WTC11 (cell line): ENCODE measurements around the gene TRIM5. TPM values are rescaled to one million over a fixed set of nuclear protein-coding genes. Genes with fewer than 3 reads are reported as not detected.

Experiments
- ATAC-seq: fragments of 200-7000 bp; cut with Tn5 transposase; 2 replicates; pipeline ENCODE4 v1.10.0; 2021; ENCODE audit warnings: mild to moderate bottlenecking, moderate library complexity
- CTCF ChIA-PET: fragments of 300-600 bp; sonication (Branson Sonifier 250); formaldehyde crosslinking; loops from one replicate; lab custom pipeline; 2021; ENCODE audit warnings: antibody characterized with exemption; lab: Charles Lee
- POLR2A ChIA-PET: fragments of 350-600 bp; sonication (Branson Sonifier 250); formaldehyde crosslinking; loops from one replicate; lab custom pipeline; 2021; ENCODE audit warnings: antibody characterized with exemption; lab: Charles Lee
- DNase-seq: peaks from one replicate; pipeline ENCODE4 v3.0.0; 2021; ENCODE audit warnings: low spot score
- H3K27ac Mint-ChIP-seq: 2 replicates; pipeline ENCODE4 v1.8.0; 2021; ENCODE audit warnings: mixed read lengths
- H3K27me3 Mint-ChIP-seq: 2 replicates; pipeline ENCODE4 v1.8.0; 2021; ENCODE audit warnings: low read depth, mild to moderate bottlenecking, moderate library complexity, mixed read lengths
- H3K36me3 Mint-ChIP-seq: 2 replicates; pipeline ENCODE4 v1.8.0; 2021; ENCODE audit warnings: mixed read lengths
- H3K4me1 Mint-ChIP-seq: 2 replicates; pipeline ENCODE4 v1.8.0; 2022; ENCODE audit warnings: mixed read lengths
- H3K4me3 Mint-ChIP-seq: 2 replicates; pipeline ENCODE4 v1.8.0; 2021; ENCODE audit warnings: mild to moderate bottlenecking, moderate library complexity, mixed read lengths
- H3K9me3 Mint-ChIP-seq: 2 replicates; pipeline ENCODE4 v1.8.0; 2021; ENCODE audit warnings: mixed read lengths
- ATF3 ChIP-seq: sonication (generic); formaldehyde crosslinking; conservative IDR thresholded peaks from 2 replicates; pipeline ENCODE4 v1.8.1; 2022; ENCODE audit warnings: mild to moderate bottlenecking, missing genetic modification reagents
- CDX4 ChIP-seq: fragments of 250-450 bp; sonication (Bioruptor Pico); IDR thresholded peaks from 2 replicates; pipeline ENCODE4 v1.9.0; 2021; ENCODE audit warnings: moderate library complexity, mild to moderate bottlenecking, inconsistent platforms, borderline replicate concordance
- CREM ChIP-seq: sonication (generic); formaldehyde crosslinking; IDR thresholded peaks from 2 replicates; pipeline ENCODE4 v1.8.1; 2022; ENCODE audit warnings: mild to moderate bottlenecking, missing genetic modification reagents, moderate library complexity
- CTCF ChIP-seq: fragments of 200-600 bp; IDR thresholded peaks from 2 replicates; pipeline ENCODE4 v1.8.0; 2022; ENCODE audit warnings: antibody characterized with exemption
- E2F4 ChIP-seq: sonication (generic); formaldehyde crosslinking; IDR thresholded peaks from 2 replicates; pipeline ENCODE4 v1.8.1; 2022; ENCODE audit warnings: low read depth, mild to moderate bottlenecking, moderate library complexity, missing genetic modification reagents, borderline replicate concordance
- GABPB1 ChIP-seq: sonication (generic); formaldehyde crosslinking; IDR thresholded peaks from 2 replicates; pipeline ENCODE4 v1.8.1; 2023; ENCODE audit warnings: mild to moderate bottlenecking, missing genetic modification reagents
- MAX ChIP-seq: sonication (generic); formaldehyde crosslinking; IDR thresholded peaks from 2 replicates; pipeline ENCODE4 v1.8.0; 2022; ENCODE audit warnings: mild to moderate bottlenecking, missing genetic modification reagents
- MXD4 ChIP-seq: fragments of 250-450 bp; sonication (Bioruptor Pico); IDR thresholded peaks from 2 replicates; pipeline ENCODE4 v1.8.0; 2021; ENCODE audit warnings: mild to moderate bottlenecking, moderate library complexity, borderline replicate concordance
- NR1H2 ChIP-seq: sonication (generic); formaldehyde crosslinking; IDR thresholded peaks from 2 replicates; pipeline ENCODE4 v1.9.0; 2021; ENCODE audit warnings: mild to moderate bottlenecking, moderate library complexity, missing genetic modification reagents
- NR3C1 ChIP-seq: sonication (generic); formaldehyde crosslinking; conservative IDR thresholded peaks from 2 replicates; pipeline ENCODE4 v1.8.1; 2023; ENCODE audit warnings: low read depth, mild to moderate bottlenecking, missing genetic modification reagents
- SMAD3 ChIP-seq: sonication (generic); formaldehyde crosslinking; IDR thresholded peaks from 2 replicates; pipeline ENCODE4 v1.8.0; 2022; ENCODE audit warnings: missing genetic modification reagents, mild to moderate bottlenecking, borderline replicate concordance
- USF2 ChIP-seq: sonication (generic); formaldehyde crosslinking; IDR thresholded peaks from 2 replicates; pipeline ENCODE4 v1.8.1; 2023; ENCODE audit warnings: mild to moderate bottlenecking, missing genetic modification reagents, moderate library complexity
- ZNF263 ChIP-seq: sonication (generic); formaldehyde crosslinking; IDR thresholded peaks from 2 replicates; pipeline ENCODE4 v1.8.1; 2022; ENCODE audit warnings: low read depth, mild to moderate bottlenecking, moderate library complexity, missing genetic modification reagents
- ZNF281 ChIP-seq: sonication (generic); formaldehyde crosslinking; IDR thresholded peaks from 2 replicates; pipeline ENCODE4 v1.8.0; 2023; ENCODE audit warnings: mild to moderate bottlenecking, missing genetic modification reagents
- ZNF317 ChIP-seq: sonication (generic); formaldehyde crosslinking; IDR thresholded peaks from 2 replicates; pipeline ENCODE4 v1.8.1; 2023; ENCODE audit warnings: low read depth, mild to moderate bottlenecking, moderate library complexity, missing genetic modification reagents, borderline replicate concordance
- ZNF512 ChIP-seq: sonication (generic); formaldehyde crosslinking; IDR thresholded peaks from 2 replicates; pipeline ENCODE4 v1.8.1; 2022; ENCODE audit warnings: missing genetic modification reagents, borderline replicate concordance
- ZNF532 ChIP-seq: fragments of 250-450 bp; sonication (Bioruptor Pico); IDR thresholded peaks from 2 replicates; pipeline ENCODE4 v1.9.0; 2021; ENCODE audit warnings: mild to moderate bottlenecking, borderline replicate concordance
- total RNA-seq: library from RNA; stranded (reverse); gene quantifications from 3 replicates; pipeline ENCODE4 v1.2.3, GENCODE V29; 2021

Gene TRIM5
- total RNA-seq, 1 experiment from 2014 or later, result 31.8 TPM

- no peak overlapping the region for H3K27ac Mint-ChIP-seq
- POLR2A ChIA-PET, result no interaction called here
- no peak overlapping the region for H3K4me3 Mint-ChIP-seq
These were observed 10.5 kb downstream of the TRIM5 start for GRCh38 chr11:5674391-5674790.

More at GRCh38 chr11:5674391-5674790, 10.5 kb downstream of the TRIM5 start:
- Mint-ChIP-seq H3K4me1 (no peaks in the 10 kb centered on the region), H3K27me3 (no peaks in the 10 kb centered on the region), H3K9me3 (peaks cover 13% of the 10 kb centered on the region), H3K36me3 (peaks cover 60% of the 10 kb centered on the region)
- TF ChIP-seq ZNF281 (no peak), ZNF532 (CRISPR knock-in tag) (no peak), ZNF512 (no peak), MXD4 (CRISPR knock-in tag) (no peak), SMAD3 (CRISPR knock-in tag) (no peak), GABPB1 (CRISPR knock-in tag) (no peak), NR1H2 (no peak), USF2 (CRISPR knock-in tag) (no peak), ZNF263 (no peak), CTCF (no peak), CDX4 (CRISPR knock-in tag) (no peak), CREM (CRISPR knock-in tag) (no peak), MAX (CRISPR knock-in tag) (no peak), E2F4 (CRISPR knock-in tag) (no peak), NR3C1 (no peak), ZNF317 (CRISPR knock-in tag) (no peak), ATF3 (CRISPR knock-in tag) (no peak)
- DNase-seq, result no peak
- ATAC-seq, result no peak
- CTCF ChIA-PET, result no interaction called here
